GM18520 (cell line): ENCODE results near the gene RAB27B.

Source experiments
- ATAC-seq: cut with Tn5 transposase; IDR thresholded peaks from one replicate; pipeline ENCODE4 v1.9.1; 2021; ENCODE audit not compliant: unreplicated experiment

RAB27B gene

DNA sequence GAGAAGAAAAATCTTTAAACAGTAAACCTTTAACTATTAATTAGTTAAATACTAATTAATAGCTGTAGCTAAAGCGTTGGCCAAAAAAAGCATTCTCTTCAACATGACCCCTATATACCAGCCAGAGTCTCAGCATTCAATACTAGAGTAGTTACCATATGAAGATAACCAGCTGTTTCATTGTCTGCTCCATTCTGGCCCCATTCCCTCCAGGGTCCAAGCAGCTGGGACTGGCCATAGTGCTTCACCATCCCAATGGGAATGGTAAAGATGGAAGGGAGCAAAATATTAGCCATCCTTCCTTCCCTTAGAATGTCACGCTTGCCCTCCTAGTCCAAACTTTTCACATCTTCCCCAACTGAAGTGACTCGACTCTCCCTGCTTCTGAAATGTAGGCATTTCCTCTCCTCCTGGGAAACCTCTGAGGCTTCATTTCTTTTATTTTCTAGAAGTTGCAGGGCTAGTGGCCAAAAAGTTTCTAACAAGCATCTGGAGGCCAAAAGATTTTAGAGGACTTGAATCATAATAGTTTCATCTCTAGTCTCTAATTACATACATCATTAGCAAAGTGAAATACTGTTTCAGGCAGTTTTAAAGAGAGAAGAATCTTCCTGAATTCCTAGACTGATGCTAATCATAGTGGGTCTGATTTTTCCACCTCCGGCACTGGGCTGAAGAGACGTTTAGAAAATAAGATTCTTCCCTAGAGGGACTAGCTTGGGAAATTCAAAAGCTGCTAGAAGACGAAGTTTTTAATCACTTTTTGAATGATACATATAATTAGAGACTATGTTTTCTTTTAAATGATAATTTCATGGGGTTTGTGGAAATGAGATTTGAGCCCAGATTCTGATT is 78.3 kb downstream of the RAB27B start:
- no peak for ATAC-seq

DNA sequence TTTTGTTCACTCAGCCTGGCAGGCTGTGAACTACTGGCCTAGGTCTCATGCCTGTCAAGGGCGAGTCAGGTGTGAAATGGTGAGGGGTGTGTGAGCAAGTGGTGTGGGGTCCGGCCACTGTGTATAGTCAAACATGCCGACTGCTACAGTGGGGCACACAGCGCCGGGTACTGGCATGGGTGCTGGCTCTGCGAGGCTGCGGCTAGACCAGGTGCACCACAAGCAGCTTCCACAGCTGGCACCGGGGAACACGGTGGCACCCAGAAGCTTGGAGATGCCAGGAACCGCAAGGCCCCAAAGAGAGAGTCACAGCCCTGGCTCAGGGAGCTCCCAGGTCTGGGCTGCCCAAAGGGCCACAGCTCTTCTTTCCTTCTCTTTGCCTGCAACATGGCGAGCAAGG is 81.3 kb downstream of the RAB27B start:
- no peak for ATAC-seq

GRCh38 chr18:54910161-54910919 is 82.1 kb downstream of the RAB27B start:
- ATAC-seq: no peak

DNA sequence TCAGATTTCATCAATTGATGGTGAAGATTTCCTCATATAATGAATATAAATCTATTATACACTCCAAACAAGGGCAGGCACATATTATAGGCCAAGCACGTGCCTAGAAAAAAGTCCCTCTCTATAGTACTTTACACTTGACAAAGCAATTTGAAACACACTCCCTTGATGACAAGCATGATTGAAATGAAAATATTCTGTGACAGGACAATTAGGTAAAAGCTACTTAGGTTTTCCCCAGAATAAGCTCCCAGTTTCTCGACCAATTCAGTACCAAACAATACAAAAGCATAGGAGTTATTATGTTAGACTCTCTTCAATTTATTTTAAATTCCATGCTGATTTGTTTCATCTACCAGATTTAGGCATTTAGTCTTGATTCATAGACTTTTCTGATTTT is 83.3 kb downstream of the RAB27B start:
- no peak for ATAC-seq

DNA sequence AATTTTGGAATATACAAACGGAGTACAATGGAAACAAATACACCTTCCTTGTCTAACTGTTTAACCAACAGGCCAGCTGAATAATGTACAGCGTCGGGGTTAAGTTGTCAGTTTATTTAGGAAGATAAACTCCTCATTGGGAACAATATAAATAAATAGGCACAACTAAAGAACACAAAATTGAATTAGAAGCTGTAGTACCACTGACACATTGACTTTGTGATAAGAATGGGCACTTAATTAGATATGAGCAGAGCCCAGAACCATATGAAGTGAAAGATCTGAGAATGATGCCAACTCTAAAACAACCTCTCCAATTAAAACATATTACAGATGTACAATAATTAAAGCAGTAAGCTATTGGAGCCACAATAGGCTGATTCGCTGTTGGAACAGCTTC is 86.5 kb downstream of the RAB27B start:
- ATAC-seq: no peak

DNA sequence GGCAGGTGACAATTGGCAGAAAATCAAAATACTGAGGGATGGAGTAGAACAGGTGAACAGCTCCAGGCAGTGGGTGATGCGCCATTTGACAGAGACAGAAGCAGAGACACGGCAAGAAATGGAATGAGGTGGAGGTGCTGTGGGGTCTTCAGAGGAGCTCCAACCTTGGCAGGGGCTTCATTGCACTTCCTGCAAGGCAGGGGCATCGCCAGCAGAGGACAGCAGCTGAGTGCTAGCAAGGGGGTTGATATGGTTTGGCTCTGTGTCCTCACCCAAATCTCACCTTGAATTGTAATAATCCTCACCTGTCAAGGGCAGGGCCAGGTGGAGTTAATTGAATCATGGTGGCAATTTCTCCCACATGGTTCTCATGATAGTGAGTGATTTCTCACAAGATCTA is 88.2 kb downstream of the RAB27B start:
- no peak for ATAC-seq

- ATAC-seq: no peak
Observed at GRCh38 chr18:54918060-54918459, 89.8 kb downstream of the RAB27B start.

- ATAC-seq: no peak
Observed at GRCh38 chr18:54919412-54919811, 91.1 kb downstream of the RAB27B start.

GRCh38 chr18:54923339-54923956 is 95.2 kb downstream of the RAB27B start:
- ATAC-seq: no peak

DNA sequence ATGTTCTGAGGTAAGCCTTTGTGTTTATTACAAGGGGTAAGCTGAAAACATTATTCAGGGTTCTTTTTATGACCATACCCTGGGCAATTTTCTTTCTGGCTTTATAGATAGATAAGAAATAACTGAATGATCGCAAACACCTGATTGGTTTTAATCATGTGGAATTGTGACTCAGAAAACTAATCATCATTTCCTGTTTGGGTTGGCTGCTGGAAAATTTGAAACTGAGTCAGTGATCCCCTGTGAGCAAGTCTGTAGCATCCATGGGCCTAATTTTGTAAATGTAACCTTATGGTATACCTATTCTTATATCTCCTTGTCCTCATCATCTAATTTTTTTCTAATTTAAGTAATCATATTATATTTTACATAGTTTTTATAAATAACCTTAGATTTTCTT is 96.7 kb downstream of the RAB27B start:
- no peak for ATAC-seq

DNA sequence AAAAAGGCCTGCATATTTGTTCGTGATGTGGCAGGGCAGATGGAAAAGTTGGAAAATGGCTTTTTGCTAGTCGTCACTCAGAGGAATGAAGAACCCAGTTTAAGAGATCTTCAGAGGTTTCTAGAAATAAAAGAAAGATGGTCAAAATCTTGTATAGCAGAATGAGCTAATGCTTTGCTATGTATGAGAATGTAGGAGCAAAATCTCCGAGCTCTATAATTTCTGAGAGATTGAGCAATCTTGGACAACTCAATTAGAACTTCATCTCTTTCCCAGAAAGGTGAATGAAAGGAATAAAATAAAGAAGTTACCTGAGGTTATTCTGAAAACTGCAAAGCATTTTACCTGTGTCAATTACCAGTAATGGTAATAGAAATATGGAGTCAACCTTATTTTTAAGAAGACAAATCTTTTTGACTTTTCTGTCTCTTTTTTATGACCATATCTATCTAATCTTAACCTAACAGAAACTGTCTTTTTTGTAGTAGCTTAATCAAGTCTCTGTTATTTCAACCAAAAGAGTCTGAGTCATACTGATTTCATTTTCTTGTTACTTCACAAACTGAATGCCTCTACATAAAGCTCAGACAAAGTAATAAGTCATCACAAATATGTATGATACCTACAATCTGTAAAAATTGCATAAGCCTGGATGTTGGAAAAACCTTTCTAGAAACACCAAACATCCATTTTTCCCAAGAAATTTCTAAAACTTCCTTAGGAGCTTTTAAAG is 98.5 kb downstream of the RAB27B start:
- no peak for ATAC-seq

DNA sequence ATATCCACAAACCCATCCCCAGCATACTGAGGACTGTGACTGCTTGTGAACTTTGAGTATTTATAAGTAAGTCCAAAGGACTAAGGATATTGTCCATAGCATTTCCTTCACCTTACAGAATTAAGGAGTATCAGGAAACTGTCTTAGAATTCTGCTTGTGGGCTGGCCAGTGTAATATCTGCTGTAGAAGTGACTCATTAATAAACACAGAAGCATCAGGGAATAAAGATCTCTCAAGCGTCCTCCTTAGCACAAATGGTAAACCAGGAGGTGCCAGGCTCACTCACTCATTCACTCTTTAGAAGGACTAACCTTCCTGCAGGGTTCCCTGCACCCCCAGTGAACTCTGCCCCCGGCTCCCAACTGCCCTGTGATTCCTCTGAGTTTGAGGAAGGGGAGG is 100.0 kb downstream of the RAB27B start:
- no peak for ATAC-seq

GRCh38 chr18:54931152-54931551 is 102.9 kb downstream of the RAB27B start:
- no peak for ATAC-seq

- no peak for ATAC-seq
Observed at GRCh38 chr18:54932472-54932871, 104.2 kb downstream of the RAB27B start.

DNA sequence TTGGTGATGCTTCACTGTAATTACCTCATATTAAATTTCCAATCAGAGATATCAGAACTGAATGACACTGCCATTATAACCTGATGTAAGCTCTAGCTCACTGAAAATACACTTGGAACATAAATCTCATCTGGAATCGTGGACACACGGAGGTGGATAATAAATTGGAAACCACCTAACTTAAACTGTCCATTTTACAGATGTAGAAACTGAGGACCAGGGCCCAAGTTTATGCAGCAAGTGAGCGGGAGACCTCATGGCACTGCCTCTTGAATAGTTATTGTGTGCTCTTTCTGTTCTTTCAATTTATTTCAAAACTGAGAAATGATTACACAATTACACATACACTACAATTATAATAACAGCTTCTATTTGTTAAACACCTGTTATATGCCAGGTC is 110.2 kb downstream of the RAB27B start:
- ATAC-seq: no peak

DNA sequence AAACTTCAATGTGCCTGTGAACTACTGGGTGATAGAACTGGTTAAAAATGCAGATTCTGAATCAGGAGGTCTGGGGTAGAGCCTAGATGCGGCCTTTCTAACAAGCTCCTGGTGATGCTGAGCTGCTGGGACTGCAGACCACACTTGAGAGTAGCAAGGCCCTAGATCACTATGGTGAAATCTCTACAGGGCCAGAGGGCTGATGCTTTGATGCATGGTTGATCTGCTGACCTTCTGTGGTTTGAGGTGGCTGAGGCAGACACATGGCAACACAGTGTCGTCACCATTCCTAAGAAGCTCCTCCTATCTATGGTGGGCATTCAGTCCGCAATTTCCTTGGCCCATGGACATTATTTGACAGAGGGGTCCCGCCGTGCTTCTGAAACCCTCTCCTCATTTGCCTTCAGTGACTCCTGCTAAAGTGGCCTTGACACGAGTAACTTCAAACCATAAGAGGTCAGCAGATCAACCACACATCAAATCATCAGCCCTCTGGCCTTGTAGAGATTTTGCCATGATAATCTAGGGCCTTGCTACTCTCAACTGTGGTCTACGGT is 111.2 kb downstream of the RAB27B start:
- ATAC-seq: no peak

- no peak for ATAC-seq
Observed at GRCh38 chr18:54942144-54942543, 113.9 kb downstream of the RAB27B start.

- no peak for ATAC-seq
Observed at GRCh38 chr18:54942569-54942968, 114.3 kb downstream of the RAB27B start.
